GM06990 (cell line): ENCODE measurements around the gene CTNNA3.

Experiments
- DNase-seq: peaks from one replicate; pipeline ENCODE4 v3.0.0-alpha.2; 2011; ENCODE audit not compliant: insufficient read length; ENCODE audit errors: extremely low read depth
- H3K27me3 ChIP-seq: replicated peaks from 2 replicates; pipeline ENCODE4 v1.6.0; 2011; ENCODE audit warnings: low read length; ENCODE audit not compliant: control insufficient read depth, insufficient read depth
- H3K36me3 ChIP-seq: 2 replicates; pipeline ENCODE4 v1.5.1; 2011; ENCODE audit warnings: low read length; ENCODE audit not compliant: control insufficient read depth, insufficient read depth
- H3K4me3 ChIP-seq: replicated peaks from 2 replicates; pipeline ENCODE4 v1.5.1; 2011; ENCODE audit warnings: low read depth, mild to moderate bottlenecking, control low read depth, low read length
- TF ChIP-seq, protein P1 (sequence below): IDR thresholded peaks from 2 replicates; pipeline ENCODE4 v1.5.1; 2011; ENCODE audit warnings: low read length, control low read depth, mild to moderate bottlenecking, inconsistent platforms; ENCODE audit not compliant: insufficient read depth, poor library complexity, severe bottlenecking

CTNNA3 gene

DNA sequence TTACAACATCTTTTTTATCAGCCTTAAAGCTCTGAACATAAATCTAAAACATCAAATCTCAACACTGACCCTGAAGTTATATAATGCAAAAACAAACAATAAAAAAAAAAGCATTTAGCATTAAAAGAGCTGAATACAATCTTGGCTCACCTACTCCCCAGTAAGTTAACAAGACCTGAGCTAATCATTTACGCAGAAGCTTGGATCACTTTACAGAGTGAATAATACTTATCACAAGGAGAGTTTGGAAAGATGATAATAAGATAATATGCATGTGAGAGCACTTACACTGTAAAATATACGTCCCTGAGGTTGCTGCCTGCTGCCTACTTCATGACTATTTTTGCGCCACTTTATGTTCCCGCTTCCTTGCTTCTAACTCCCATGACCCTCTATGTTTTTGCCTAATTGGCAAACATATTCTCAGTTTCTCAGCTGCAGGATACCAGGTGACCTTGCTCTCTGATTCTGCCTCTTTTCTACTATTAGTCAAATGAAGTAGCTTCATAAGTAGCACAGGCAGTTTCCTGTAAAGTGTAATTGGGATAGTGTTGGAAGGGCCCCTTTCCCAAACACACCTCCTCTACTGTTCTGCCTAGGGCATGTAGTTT, 436.6 kb downstream of the CTNNA3 start:
- no peaks in the 10 kb centered on the region for H3K36me3 ChIP-seq
- H3K27me3 ChIP-seq: no peaks in the 10 kb centered on the region; the same call in 1 of the 2 replicates
- no peak overlapping the region for H3K4me3 ChIP-seq
- TF ChIP-seq, protein P1, sequence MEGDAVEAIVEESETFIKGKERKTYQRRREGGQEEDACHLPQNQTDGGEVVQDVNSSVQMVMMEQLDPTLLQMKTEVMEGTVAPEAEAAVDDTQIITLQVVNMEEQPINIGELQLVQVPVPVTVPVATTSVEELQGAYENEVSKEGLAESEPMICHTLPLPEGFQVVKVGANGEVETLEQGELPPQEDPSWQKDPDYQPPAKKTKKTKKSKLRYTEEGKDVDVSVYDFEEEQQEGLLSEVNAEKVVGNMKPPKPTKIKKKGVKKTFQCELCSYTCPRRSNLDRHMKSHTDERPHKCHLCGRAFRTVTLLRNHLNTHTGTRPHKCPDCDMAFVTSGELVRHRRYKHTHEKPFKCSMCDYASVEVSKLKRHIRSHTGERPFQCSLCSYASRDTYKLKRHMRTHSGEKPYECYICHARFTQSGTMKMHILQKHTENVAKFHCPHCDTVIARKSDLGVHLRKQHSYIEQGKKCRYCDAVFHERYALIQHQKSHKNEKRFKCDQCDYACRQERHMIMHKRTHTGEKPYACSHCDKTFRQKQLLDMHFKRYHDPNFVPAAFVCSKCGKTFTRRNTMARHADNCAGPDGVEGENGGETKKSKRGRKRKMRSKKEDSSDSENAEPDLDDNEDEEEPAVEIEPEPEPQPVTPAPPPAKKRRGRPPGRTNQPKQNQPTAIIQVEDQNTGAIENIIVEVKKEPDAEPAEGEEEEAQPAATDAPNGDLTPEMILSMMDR: no peak
- DNase-seq: no peak

DNA sequence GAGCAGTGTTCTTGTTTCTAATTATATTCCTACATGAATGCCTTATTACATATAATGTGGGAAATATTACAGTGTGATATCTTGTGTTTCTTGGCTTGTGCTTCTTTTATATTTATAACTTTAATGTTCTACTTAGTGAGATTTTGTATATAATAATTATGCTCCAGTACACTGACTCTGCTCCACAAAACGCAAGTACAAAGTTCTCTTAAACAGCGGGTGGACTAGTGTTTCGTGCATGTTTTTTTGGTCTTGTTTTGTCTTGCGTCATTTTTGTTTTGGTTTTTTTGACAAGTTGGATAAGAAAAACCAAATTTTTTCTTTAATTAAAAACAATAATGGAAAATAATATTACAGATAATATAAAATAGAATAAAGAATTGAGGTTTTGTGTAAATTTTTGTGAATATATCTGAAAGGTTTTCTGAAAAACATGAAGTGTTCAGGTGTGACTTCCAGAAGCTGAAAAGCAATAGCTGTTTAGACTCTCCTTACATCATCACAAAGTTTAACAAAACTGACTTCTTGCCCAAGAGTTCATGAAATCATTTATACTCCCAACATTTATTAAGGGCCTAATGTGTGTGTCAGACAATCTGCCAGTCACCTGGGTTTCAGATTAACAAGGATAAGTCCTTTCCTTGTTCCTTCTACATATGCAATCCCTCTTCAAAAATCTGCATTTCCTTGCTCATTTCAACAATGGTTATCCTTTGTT, 438.4 kb downstream of the CTNNA3 start:
- TF ChIP-seq, protein P1: no peak
- H3K4me3 ChIP-seq: no peak overlapping the region

DNA sequence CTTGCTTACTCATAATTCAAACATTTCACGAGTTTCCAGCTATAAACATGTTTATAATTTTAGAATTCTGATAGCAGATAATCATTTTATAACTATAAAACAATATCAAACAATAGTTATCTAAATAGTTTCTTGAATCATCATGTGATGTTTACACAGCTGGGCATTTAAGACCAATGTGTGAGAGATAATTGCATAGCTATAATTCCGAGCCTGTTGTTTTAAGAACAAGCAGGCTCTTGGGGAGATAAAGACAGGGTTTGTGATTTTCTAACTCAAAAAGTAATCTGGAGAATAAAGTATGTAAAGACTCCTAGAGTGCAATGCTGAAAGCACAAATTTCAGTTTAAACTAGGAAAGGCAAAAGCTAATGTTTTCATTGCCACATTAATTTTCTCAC, 439.0 kb downstream of the CTNNA3 start:
- Histone ChIP-seq H3K27me3 (no peaks in the 10 kb centered on the region), H3K36me3 (no peaks in the 10 kb centered on the region), H3K4me3 (no peak overlapping the region)
- TF ChIP-seq, protein P1: no peak
- no peak for DNase-seq

More for the DNA sequence above, 438.4 kb downstream of the CTNNA3 start:
- H3K27me3 ChIP-seq: no peaks in the 10 kb centered on the region
- H3K36me3 ChIP-seq: no peaks in the 10 kb centered on the region
- no peak for DNase-seq

DNA sequence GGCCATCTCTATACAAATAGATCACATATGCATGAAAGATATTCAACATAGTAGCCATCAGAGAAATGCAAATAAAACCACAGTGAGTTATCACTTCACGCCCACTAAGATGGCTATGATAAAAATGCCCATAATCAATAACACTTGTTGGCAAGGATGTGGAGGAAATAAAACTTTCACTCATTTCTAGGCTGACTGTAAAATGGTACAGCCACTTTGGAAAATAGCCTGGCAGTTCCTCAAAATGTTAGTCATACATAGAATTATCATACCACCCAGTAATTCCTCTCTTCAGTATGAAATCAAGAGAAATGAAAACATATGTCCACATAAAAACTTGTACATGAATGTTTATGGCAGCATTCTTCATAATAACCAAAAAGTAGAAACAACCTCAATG, 445.3 kb downstream of the CTNNA3 start:
- DNase-seq: no peak
- Histone ChIP-seq H3K27me3 (no peaks in the 10 kb centered on the region), H3K4me3 (no peak overlapping the region), H3K36me3 (no peaks in the 10 kb centered on the region)
- TF ChIP-seq, protein P1: no peak

DNA sequence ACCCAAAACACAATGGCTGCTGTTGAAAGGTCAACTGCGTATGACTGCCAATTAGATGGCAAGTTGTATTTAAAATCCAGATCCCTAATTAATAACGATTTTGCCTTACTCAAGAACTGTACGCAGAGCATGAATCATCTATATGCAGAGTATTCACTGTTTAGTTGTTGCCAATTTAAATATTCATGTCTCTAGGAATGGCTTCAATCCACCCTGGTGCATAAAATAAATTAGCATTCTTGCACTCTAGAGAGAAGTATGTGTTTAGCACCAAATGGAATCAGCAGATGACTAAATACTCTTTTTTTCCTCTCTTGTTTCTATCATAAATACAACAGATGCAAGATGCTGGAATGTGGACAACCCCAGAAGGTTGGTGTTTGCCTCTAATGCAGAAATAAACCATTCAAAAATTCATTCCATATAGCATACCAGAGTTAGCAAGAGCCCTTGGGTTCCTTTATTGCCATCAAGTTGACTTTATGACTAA, 449.9 kb downstream of the CTNNA3 start:
- H3K36me3 ChIP-seq: no peaks in the 10 kb centered on the region
- DNase-seq: no peak
- H3K4me3 ChIP-seq: no peak overlapping the region
- TF ChIP-seq, protein P1: no peak
- no peaks in the 10 kb centered on the region for H3K27me3 ChIP-seq
